IMR-90 (cell line): ENCODE data around the gene WDR62. TPM values are rescaled to one million over a fixed set of nuclear protein-coding genes. Genes with fewer than 3 reads are reported as not detected.
A peak's percentile ranks its signal among the peaks of the same experiment; 100 is the strongest.

Source experiments
- ATAC-seq: fragments of 200-7000 bp; cut with Tn5 transposase; 2 replicates; pipeline ENCODE4 v1.9.1; 2020; ENCODE audit warnings: low read depth, mild to moderate bottlenecking, moderate library complexity
- BruUV-seq: library from RNA; stranded (reverse); fragments of 400-500 nt; replicated peaks from 2 replicates; lab custom pipeline; 2021; lab: Mats Ljungman, UMichigan
- CTCF ChIA-PET: fragments of 300-600 bp; formaldehyde crosslinking; extraction: SDS; loops from one replicate; lab custom pipeline; 2021; ENCODE audit warnings: antibody characterized with exemption; lab: Yijun Ruan, JAX
- POLR2A ChIA-PET: fragments of 300-600 bp; sonication (Branson Sonifier 250); formaldehyde crosslinking; loops from one replicate; lab custom pipeline; 2022; ENCODE audit warnings: antibody characterized with exemption; ENCODE audit not compliant: unreplicated experiment; lab: Charles Lee
- DNase-seq: peaks from one replicate; pipeline ENCODE4 v3.0.0; 2013
- H2AFZ ChIP-seq: replicated peaks from 2 replicates; pipeline ENCODE3; 2013; ENCODE audit warnings: low read length, mild to moderate bottlenecking; ENCODE audit not compliant: poor library complexity
- H2AK5ac ChIP-seq: 2 replicates; pipeline ENCODE4 v1.6.1; 2013; ENCODE audit warnings: low read depth, low read length, inconsistent platforms
- H2AK9ac ChIP-seq: replicated peaks from 2 replicates; pipeline ENCODE3; 2013; ENCODE audit warnings: mild to moderate bottlenecking, low read depth, low read length, moderate library complexity; ENCODE audit not compliant: poor library complexity
- H2BK120ac ChIP-seq: 2 replicates; pipeline ENCODE4 v1.6.1; 2013; ENCODE audit warnings: low read depth, low read length, inconsistent platforms
- H2BK15ac ChIP-seq: 3 replicates; pipeline ENCODE4 v1.6.1; 2013; ENCODE audit warnings: low read depth, low read length, inconsistent platforms
- H2BK20ac ChIP-seq: 2 replicates; pipeline ENCODE4 v1.6.1; 2013; ENCODE audit warnings: low read depth, mild to moderate bottlenecking, inconsistent platforms, low read length, moderate library complexity
- H2BK5ac ChIP-seq: 2 replicates; pipeline ENCODE4 v1.6.1; 2013; ENCODE audit warnings: mild to moderate bottlenecking, low read depth, low read length, inconsistent platforms; ENCODE audit not compliant: poor library complexity, severe bottlenecking
- H3K14ac ChIP-seq: replicated peaks from 2 replicates; pipeline ENCODE4 v1.6.1; 2013; ENCODE audit warnings: low read depth, low read length, inconsistent platforms
- H3K18ac ChIP-seq: 2 replicates; pipeline ENCODE4 v1.6.1; 2013; ENCODE audit warnings: low read depth, low read length, control low read depth
- H3K23ac ChIP-seq: 2 replicates; pipeline ENCODE4 v1.6.1; 2013; ENCODE audit warnings: low read depth, low read length, inconsistent platforms
- H3K27ac ChIP-seq: 2 replicates; pipeline ENCODE4 v1.5.1; 2013; ENCODE audit warnings: mild to moderate bottlenecking, control low read depth, low read length; ENCODE audit not compliant: insufficient read depth
- H3K27me3 ChIP-seq: 2 replicates; pipeline ENCODE4 v1.6.1; 2013; ENCODE audit warnings: low read length; ENCODE audit not compliant: control insufficient read depth, insufficient read depth
- H3K36me3 ChIP-seq: 2 replicates; pipeline ENCODE4 v1.6.1; 2013; ENCODE audit warnings: low read length, mixed read lengths; ENCODE audit not compliant: control insufficient read depth, insufficient read depth
- H3K4ac ChIP-seq: 2 replicates; pipeline ENCODE4 v1.6.1; 2013; ENCODE audit warnings: low read depth, low read length, inconsistent platforms
- H3K4me1 ChIP-seq: 2 replicates; pipeline ENCODE4 v1.6.1; 2013; ENCODE audit warnings: low read length, mixed read lengths; ENCODE audit not compliant: control insufficient read depth, insufficient read depth
- H3K4me2 ChIP-seq: 2 replicates; pipeline ENCODE4 v1.6.1; 2013; ENCODE audit warnings: low read depth, mild to moderate bottlenecking, control low read depth, low read length, moderate library complexity
- H3K4me3 ChIP-seq: 2 replicates; pipeline ENCODE4 v1.5.1; 2013; ENCODE audit warnings: low read depth, mild to moderate bottlenecking, control low read depth, low read length, moderate library complexity; ENCODE audit not compliant: insufficient read depth
- H3K56ac ChIP-seq: 2 replicates; pipeline ENCODE4 v1.6.1; 2013; ENCODE audit warnings: low read length, inconsistent platforms; ENCODE audit not compliant: insufficient read depth; ENCODE audit errors: extremely low read depth
- H3K79me1 ChIP-seq, 2 experiments: 2 replicates each; pipeline ENCODE4 v1.6.1; 2013; ENCODE audit warnings: low read length in 2 of 2, inconsistent platforms in 1 of 2, low read depth in 1 of 2
- H3K9ac ChIP-seq: 2 replicates; pipeline ENCODE4 v1.6.1; 2013; ENCODE audit warnings: low read depth, low read length, control low read depth
- H3K9me1 ChIP-seq: 2 replicates; pipeline ENCODE4 v1.6.1; 2013; ENCODE audit warnings: low read length, inconsistent platforms; ENCODE audit not compliant: insufficient read depth
- H3K9me3 ChIP-seq: 2 replicates; pipeline ENCODE4 v1.6.1; 2013; ENCODE audit warnings: low read length; ENCODE audit not compliant: control insufficient read depth, insufficient read depth
- H4K20me1 ChIP-seq: 2 replicates; pipeline ENCODE4 v1.6.1; 2013; ENCODE audit warnings: low read length, inconsistent platforms; ENCODE audit not compliant: insufficient read depth
- H4K5ac ChIP-seq: 2 replicates; pipeline ENCODE4 v1.6.1; 2013; ENCODE audit warnings: mild to moderate bottlenecking, low read depth, low read length, control low read depth
- H4K8ac ChIP-seq, 2 experiments: 2 replicates each; pipeline ENCODE4 v1.6.1; 2013; ENCODE audit warnings: low read depth in 2 of 2, low read length in 2 of 2, control low read depth in 1 of 2, inconsistent platforms in 1 of 2
- H4K91ac ChIP-seq: 2 replicates; pipeline ENCODE4 v1.6.1; 2013; ENCODE audit warnings: low read depth, low read length, inconsistent platforms; ENCODE audit not compliant: insufficient read depth
- CHD1 ChIP-seq: IDR thresholded peaks from 2 replicates; pipeline ENCODE4 v1.6.1; 2012; ENCODE audit warnings: low read depth, low read length, improper control_type of control experiment
- SMC3 ChIP-seq: fragments of 150-350 bp; IDR thresholded peaks from 2 replicates; pipeline ENCODE4 v1.6.1; 2016; ENCODE audit warnings: low read depth, mild to moderate bottlenecking, antibody characterized with exemption, low read length, moderate library complexity
- WGBS, 2 experiments: methylation state at CpG; one replicate each; pipeline versions ENCODE4 v1.1.5 to v1.1.7; 2013; ENCODE audit warnings: missing lambda C conversion rate in 2 of 2; ENCODE audit not compliant: insufficient read length in 1 of 2; ENCODE audit errors: extremely low coverage in 2 of 2; 5-methylcytosine and 5-hydroxymethylcytosine counted together
- dilution Hi-C: fragments of 300-500 bp; cut with HindIII; formaldehyde crosslinking; loops from one replicate; pipeline ENCODE4 v1.14.3; 2018; ENCODE audit warnings: low sequenced_read_pairs; ENCODE audit not compliant: unreplicated experiment
- in situ Hi-C: fragments of 300-500 bp; cut with MboI; formaldehyde crosslinking; loops from 3 replicates; pipeline ENCODE4 v1.14.3; 2019; ENCODE audit warnings: low sequenced_read_pairs, inconsistent platforms, mixed read lengths
- intact Hi-C: fragments of 100-400 bp; cut with micrococcal nuclease; formaldehyde crosslinking; loops from 2 replicates; pipeline ENCODE4 v1.10.0; 2022
- polyA plus RNA-seq, 3 experiments: library from polyadenylated mRNA; depleted of rRNA; stranded (reverse); fragments of >200 nt; gene quantifications; 2 replicates each; pipeline ENCODE4 v1.2.3, GENCODE V29; 2012; ENCODE audit warnings: low replicate concordance in 1 of 3
- total RNA-seq: library from RNA; depleted of rRNA; stranded (reverse); fragments of >200 nt; gene quantifications from 2 replicates; pipeline ENCODE4 v1.2.3, GENCODE V29; 2012
- TF ChIP-seq, protein P1 (sequence below): conservative IDR thresholded peaks from 2 replicates; pipeline ENCODE4 v1.5.1; 2012; ENCODE audit warnings: mild to moderate bottlenecking, low read depth, low read length, improper control_type of control experiment

The WDR62 gene
- total and polyA plus RNA-seq, 2 of the 4 experiments (the other 2 are of a cell fraction), result 4.5 to 7.0 TPM

DNA sequence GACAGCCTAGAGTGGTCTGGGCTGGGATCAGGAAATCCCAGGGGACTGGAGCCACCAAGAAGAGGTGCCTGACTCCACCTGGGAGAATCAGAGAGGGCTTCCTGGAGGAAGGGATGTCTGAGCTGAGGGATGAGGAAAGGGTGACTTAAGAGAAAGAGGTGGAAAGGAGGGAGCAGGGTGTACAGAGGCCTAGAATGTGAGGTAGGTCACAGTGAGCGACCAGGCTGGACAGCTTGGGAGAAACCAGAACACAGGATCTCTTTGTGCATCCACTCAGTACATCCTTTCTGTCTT, 61.6 kb downstream of the WDR62 start:
- Histone ChIP-seq H2BK120ac (no peak overlapping the region), H3K23ac (peak overlapping the region; percentile 90), H3K27ac (peak overlapping the region; percentile 71), H3K9me1 (0 out of 2 replicates have a peak, but pooled peaks cover 6% of the 10 kb centered on the region), H2BK15ac (no peak overlapping the region), H2BK20ac (no peak overlapping the region), H4K5ac (peak overlapping the region; percentile 65; the same call in 1 of the 2 replicates), H4K91ac (peak overlapping the region; percentile 24), H2BK5ac (peak overlapping the region; percentile 4), H2AFZ (peak overlapping the region; percentile 100), H4K20me1 (peaks cover 16% of the 10 kb centered on the region), H3K4me1 (peaks cover 7% of the 10 kb centered on the region), H3K4me3 (peak overlapping the region; percentile 63), H4K8ac (peak overlapping the region; percentile 34 to 95; a peak in 3 of 4 replicates), H2AK5ac (peak overlapping the region; percentile 99), H3K27me3 (no peaks in the 10 kb centered on the region), H3K56ac (peak overlapping the region; percentile 43; the same call in 1 of the 2 replicates), H3K36me3 (peaks cover 28% of the 10 kb centered on the region), H3K14ac (peak overlapping the region; percentile 88), H3K9ac (peak overlapping the region; percentile 83), H3K79me1 (peaks cover 27 to 66% of the 10 kb centered on the region in 2 experiments), H3K4me2 (peak overlapping the region; percentile 94), H2AK9ac (peak overlapping the region; percentile 99), H3K18ac (no peak overlapping the region), H3K9me3 (no peaks in the 10 kb centered on the region), H3K4ac (peak overlapping the region; percentile 93)
- DNase-seq (no peak), ATAC-seq (no peak)
- ChIA-PET CTCF (interaction anchor here (3.5 kb wide), 1 partner anchor 11 kb away, joined by 14 read pairs; no protein-coding TSS in a partner anchor), POLR2A (no interaction called here)
- in situ Hi-C loops (no loop called here), intact Hi-C loops (no loop called here), dilution Hi-C loops (no loop called here)
- BruUV-seq, result no TSS peak
- TF ChIP-seq, protein P1, sequence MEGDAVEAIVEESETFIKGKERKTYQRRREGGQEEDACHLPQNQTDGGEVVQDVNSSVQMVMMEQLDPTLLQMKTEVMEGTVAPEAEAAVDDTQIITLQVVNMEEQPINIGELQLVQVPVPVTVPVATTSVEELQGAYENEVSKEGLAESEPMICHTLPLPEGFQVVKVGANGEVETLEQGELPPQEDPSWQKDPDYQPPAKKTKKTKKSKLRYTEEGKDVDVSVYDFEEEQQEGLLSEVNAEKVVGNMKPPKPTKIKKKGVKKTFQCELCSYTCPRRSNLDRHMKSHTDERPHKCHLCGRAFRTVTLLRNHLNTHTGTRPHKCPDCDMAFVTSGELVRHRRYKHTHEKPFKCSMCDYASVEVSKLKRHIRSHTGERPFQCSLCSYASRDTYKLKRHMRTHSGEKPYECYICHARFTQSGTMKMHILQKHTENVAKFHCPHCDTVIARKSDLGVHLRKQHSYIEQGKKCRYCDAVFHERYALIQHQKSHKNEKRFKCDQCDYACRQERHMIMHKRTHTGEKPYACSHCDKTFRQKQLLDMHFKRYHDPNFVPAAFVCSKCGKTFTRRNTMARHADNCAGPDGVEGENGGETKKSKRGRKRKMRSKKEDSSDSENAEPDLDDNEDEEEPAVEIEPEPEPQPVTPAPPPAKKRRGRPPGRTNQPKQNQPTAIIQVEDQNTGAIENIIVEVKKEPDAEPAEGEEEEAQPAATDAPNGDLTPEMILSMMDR, result no peak
- TF ChIP-seq SMC3 (no peak), CHD1 (no peak)
- WGBS, 2 experiments, result no CpG with 5 or more reads among the region's 1 CpG
